HS-27A (cell line): ENCODE data around the gene NHSL2.

Experiments
- DNase-seq: peaks from one replicate; pipeline ENCODE4 v3.0.0-alpha.2; 2012; ENCODE audit warnings: low read depth, missing footprints

NHSL2 gene

GRCh38 chrX:72181178-72182125 is 270.8 kb downstream of the NHSL2 start, which contains the start of gene PIN4:
Gene PIN4, plus strand, starts transcription at chrX:72181757. Its CDS starts 29 bp downstream, at chrX:72181786.
- DNase-seq = peak; percentile 88

GRCh38 chrX:72182924-72183323 is 272.3 kb downstream of the NHSL2 start:
- no peak for DNase-seq

DNA sequence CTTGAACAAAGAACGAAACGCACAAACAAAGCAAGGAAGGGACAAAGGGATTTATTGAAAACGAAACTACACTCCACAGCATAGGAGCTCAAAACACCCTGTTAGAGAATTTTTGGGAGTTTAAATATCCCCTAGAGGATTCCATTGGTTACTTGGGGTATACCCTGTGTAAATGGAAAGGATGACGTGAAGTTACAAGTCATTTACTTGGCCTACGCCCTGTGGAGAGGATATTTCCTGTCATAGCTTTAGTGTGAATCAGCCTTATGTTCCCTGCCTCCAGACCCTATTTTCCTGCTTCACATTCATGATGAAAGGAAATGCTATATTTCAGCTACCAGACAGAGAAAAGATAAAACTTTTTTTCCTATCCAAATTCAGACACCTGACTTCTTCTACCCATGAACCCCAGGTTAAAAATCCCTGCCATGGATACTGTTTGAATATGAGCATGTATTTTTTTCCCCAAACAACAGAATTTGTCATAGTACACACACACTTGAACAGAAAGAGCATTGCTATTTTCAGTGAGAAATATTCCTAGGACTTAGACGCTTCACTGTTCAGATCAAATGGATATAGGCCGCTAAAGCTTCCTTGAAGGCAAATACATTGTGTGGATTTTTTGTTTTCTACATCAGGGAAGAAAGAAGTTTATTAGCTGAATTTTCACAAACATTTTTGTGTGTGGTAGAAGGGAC is 291.3 kb downstream of the NHSL2 start:
- no peak for DNase-seq
